ENCODE measurements around the gene MEIKIN. TPM values are rescaled to one million over a fixed set of nuclear protein-coding genes. Genes with fewer than 3 reads are reported as not detected.
A peak's percentile ranks its signal among the peaks of the same experiment; 100 is the strongest.

The MEIKIN gene
- total RNA-seq, 1 donor from 2014 or later, result not detected

GRCh38 chr5:131789765-131790164, 155.7 kb downstream of the MEIKIN start:
- no peaks in the 10 kb centered on the region for H3K36me3 Mint-ChIP-seq (ENCODE audit: low read depth, unreplicated experiment)
- no peaks in the 10 kb centered on the region for H3K9me3 Mint-ChIP-seq (ENCODE audit: unreplicated experiment)
- no peak overlapping the region for H3K27ac Mint-ChIP-seq (ENCODE audit: unreplicated experiment)
- DNase-seq (ENCODE audit: low spot score), result no peak
- H3K27me3 Mint-ChIP-seq (ENCODE audit: unreplicated experiment), result peaks cover 1% of the 10 kb centered on the region
- no peak overlapping the region for H3K4me3 Mint-ChIP-seq (ENCODE audit: unreplicated experiment)
- H3K4me1 Mint-ChIP-seq (ENCODE audit: unreplicated experiment), result peaks cover 6% of the 10 kb centered on the region
- TF ChIP-seq CTCF (IDR thresholded peaks at IDR 0.05; ENCODE audit: unreplicated experiment), result no peak

GRCh38 chr5:131787736-131788135, 157.7 kb downstream of the MEIKIN start:
- Mint-ChIP-seq H3K27me3 (ENCODE audit: unreplicated experiment) (peaks cover 1% of the 10 kb centered on the region), H3K27ac (ENCODE audit: unreplicated experiment) (no peak overlapping the region), H3K4me1 (ENCODE audit: unreplicated experiment) (peaks cover 13% of the 10 kb centered on the region), H3K4me3 (ENCODE audit: unreplicated experiment) (no peak overlapping the region), H3K9me3 (ENCODE audit: unreplicated experiment) (no peaks in the 10 kb centered on the region), H3K36me3 (ENCODE audit: low read depth, unreplicated experiment) (no peaks in the 10 kb centered on the region)
- DNase-seq (ENCODE audit: low spot score), result no peak
- TF ChIP-seq CTCF (IDR thresholded peaks at IDR 0.05; ENCODE audit: unreplicated experiment), result no peak

GRCh38 chr5:131786900-131787692, 158.4 kb downstream of the MEIKIN start:
- H3K27me3 Mint-ChIP-seq (ENCODE audit: unreplicated experiment), result peaks cover 1% of the 10 kb centered on the region
- no peaks in the 10 kb centered on the region for H3K9me3 Mint-ChIP-seq (ENCODE audit: unreplicated experiment)
- H3K4me3 Mint-ChIP-seq (ENCODE audit: unreplicated experiment), result no peak overlapping the region
- H3K36me3 Mint-ChIP-seq (ENCODE audit: low read depth, unreplicated experiment), result no peaks in the 10 kb centered on the region
- peaks cover 13% of the 10 kb centered on the region for H3K4me1 Mint-ChIP-seq (ENCODE audit: unreplicated experiment)
- no peak for TF ChIP-seq CTCF (IDR thresholded peaks at IDR 0.05; ENCODE audit: unreplicated experiment)
- DNase-seq (ENCODE audit: low spot score), result no peak
- peak overlapping the region; percentile 4 for H3K27ac Mint-ChIP-seq (ENCODE audit: unreplicated experiment)

- H3K27ac Mint-ChIP-seq (ENCODE audit: unreplicated experiment), result no peak overlapping the region
- H3K9me3 Mint-ChIP-seq (ENCODE audit: unreplicated experiment), result no peaks in the 10 kb centered on the region
- H3K4me1 Mint-ChIP-seq (ENCODE audit: unreplicated experiment), result peaks cover 13% of the 10 kb centered on the region
- DNase-seq (ENCODE audit: low spot score), result no peak
- no peak overlapping the region for H3K4me3 Mint-ChIP-seq (ENCODE audit: unreplicated experiment)
- no peak for TF ChIP-seq CTCF (IDR thresholded peaks at IDR 0.05; ENCODE audit: unreplicated experiment)
- peaks cover 3% of the 10 kb centered on the region for H3K36me3 Mint-ChIP-seq (ENCODE audit: low read depth, unreplicated experiment)
- peaks cover 1% of the 10 kb centered on the region for H3K27me3 Mint-ChIP-seq (ENCODE audit: unreplicated experiment)
These were observed 159.4 kb downstream of the MEIKIN start for GRCh38 chr5:131786036-131786435.

GRCh38 chr5:131783874-131784273, 161.6 kb downstream of the MEIKIN start:
- TF ChIP-seq CTCF (IDR thresholded peaks at IDR 0.05; ENCODE audit: unreplicated experiment), result no peak
- Mint-ChIP-seq H3K4me1 (ENCODE audit: unreplicated experiment) (peaks cover 13% of the 10 kb centered on the region), H3K9me3 (ENCODE audit: unreplicated experiment) (no peaks in the 10 kb centered on the region), H3K27ac (ENCODE audit: unreplicated experiment) (peak overlapping the region; percentile 15), H3K36me3 (ENCODE audit: low read depth, unreplicated experiment) (peaks cover 3% of the 10 kb centered on the region), H3K27me3 (ENCODE audit: unreplicated experiment) (peaks cover 1% of the 10 kb centered on the region), H3K4me3 (ENCODE audit: unreplicated experiment) (no peak overlapping the region)
- DNase-seq (ENCODE audit: low spot score), result no peak
